VCaP (cell line): ENCODE data around the gene ZNF518B.
A peak's percentile ranks its signal among the peaks of the same experiment; 100 is the strongest.

Experiments
- H3K27ac ChIP-seq: fragments of 450-650 bp; 2 replicates; pipeline ENCODE4 v1.5.1; 2017
- TF ChIP-seq, protein P1 (sequence below): fragments of 450-650 bp; conservative IDR thresholded peaks from 2 replicates; pipeline ENCODE4 v1.5.1; 2017; ENCODE audit warnings: mild to moderate bottlenecking, moderate library complexity

The ZNF518B gene

GRCh38 chr4:10462876-10463275 lies 5.7 kb upstream of the ZNF518B start:
- TF ChIP-seq, protein P1, sequence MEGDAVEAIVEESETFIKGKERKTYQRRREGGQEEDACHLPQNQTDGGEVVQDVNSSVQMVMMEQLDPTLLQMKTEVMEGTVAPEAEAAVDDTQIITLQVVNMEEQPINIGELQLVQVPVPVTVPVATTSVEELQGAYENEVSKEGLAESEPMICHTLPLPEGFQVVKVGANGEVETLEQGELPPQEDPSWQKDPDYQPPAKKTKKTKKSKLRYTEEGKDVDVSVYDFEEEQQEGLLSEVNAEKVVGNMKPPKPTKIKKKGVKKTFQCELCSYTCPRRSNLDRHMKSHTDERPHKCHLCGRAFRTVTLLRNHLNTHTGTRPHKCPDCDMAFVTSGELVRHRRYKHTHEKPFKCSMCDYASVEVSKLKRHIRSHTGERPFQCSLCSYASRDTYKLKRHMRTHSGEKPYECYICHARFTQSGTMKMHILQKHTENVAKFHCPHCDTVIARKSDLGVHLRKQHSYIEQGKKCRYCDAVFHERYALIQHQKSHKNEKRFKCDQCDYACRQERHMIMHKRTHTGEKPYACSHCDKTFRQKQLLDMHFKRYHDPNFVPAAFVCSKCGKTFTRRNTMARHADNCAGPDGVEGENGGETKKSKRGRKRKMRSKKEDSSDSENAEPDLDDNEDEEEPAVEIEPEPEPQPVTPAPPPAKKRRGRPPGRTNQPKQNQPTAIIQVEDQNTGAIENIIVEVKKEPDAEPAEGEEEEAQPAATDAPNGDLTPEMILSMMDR, result no peak
- H3K27ac ChIP-seq, result no peak overlapping the region

DNA sequence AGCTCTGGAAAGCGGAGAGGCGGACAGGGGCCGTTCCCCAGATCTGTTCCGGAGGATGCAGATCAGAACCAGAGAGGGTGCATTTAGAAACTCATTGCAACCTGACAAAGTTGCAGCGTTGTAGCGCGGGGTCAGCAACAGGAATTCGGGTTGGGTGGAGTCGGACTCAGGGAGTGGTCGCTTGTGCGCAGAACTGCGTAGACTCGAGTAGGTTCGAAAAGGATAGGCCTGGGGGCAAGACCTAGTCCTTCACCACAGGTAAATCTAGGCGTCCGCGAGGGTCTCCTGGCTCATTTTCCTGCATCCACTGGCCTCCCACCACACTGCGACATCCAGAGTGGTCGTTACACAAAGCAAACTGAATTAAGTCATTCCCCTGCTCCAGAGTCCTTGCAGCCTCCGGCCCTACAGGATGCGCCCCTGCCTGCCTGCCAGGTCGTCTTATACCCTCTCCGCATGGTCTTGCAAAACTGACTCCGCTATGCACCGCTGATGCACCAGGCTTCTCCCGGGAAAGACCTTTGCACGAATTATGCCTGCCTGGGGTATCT lies 4.7 kb upstream of the ZNF518B start:
- H3K27ac ChIP-seq, result peak overlapping the region; percentile 21; the same call in 1 of the 2 replicates
- TF ChIP-seq, protein P1, result no peak

DNA sequence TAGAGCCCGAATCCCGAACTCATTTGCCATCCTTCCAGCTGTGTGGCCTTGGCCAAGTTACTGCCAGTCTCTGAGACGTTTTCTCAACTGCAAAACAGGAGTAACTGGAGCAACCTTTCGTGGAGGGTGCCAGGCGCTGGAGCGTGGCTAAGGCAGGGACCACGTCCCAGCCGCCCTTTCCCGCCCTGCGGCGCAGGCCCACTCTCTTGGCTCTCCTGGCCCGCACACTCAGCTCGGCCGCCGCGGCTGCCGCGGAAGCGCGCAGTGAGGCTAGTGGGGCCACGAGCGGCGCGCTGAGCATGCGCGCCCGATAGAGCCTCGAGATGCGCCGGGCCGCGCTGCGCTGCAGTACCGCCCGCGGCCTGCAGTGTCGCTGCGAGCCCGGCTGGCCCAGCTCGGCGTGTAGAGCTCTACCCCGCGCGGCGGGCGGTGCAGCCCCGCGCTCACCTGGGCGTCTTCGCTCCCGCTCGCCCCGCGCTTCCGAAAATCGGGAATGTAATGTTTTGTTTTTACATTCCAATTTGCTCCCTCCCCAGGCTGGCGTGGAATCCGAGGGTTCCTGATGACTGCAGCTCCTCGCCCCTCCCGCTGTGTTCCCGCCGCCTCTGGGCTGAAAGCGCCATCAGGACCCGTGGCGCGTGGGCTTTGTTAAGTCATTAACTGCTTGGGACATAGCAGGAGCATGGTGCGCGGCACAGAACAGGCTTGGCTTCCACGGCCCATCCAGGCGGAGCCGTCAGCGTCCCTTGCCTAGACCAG lies 4.0 kb upstream of the ZNF518B start:
- peak overlapping the region; percentile 21; the same call in 1 of the 2 replicates for H3K27ac ChIP-seq
- TF ChIP-seq, protein P1, result peak; percentile 97

DNA sequence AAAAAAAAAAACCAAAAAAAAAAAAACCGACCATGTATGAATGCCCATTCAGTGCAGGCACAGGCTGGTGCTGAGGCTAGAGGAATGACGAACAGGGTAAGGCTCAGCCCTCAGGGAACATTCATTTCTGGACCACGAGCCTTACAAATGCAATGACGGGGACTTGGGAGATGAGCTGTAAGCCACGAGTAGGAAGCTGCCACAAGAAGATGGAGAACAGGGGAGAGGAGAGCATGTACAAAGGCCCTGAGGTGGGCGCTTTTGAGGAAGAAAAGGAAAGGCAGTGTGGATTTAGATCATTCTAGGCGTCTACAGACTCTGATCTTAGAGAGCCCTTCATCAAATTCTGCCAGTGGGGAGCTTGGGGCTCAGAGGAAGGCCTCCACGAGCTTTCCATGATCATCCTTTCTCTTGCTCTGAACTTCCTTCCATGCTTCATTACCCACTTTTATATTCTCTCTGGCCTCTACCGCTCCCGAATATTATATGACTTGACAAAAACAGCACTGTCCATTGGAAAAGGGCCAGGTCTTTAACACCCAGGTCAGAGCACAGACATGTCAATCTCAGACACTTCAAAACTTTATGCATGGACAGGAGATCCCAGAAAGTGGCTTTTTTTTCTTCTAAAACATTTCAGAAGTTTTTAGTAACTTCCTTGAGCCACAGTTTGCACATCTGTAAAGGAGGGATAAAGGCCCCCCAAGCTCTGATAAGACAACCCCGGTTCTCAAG lies 3.3 kb upstream of the ZNF518B start:
- H3K27ac ChIP-seq, result no peak overlapping the region; the same call in 1 of the 2 replicates
- TF ChIP-seq, protein P1, result no peak

- TF ChIP-seq, protein P1, result no peak
- H3K27ac ChIP-seq, result no peak overlapping the region
These were observed 2.1 kb upstream of the ZNF518B start for GRCh38 chr4:10459305-10459704.

DNA sequence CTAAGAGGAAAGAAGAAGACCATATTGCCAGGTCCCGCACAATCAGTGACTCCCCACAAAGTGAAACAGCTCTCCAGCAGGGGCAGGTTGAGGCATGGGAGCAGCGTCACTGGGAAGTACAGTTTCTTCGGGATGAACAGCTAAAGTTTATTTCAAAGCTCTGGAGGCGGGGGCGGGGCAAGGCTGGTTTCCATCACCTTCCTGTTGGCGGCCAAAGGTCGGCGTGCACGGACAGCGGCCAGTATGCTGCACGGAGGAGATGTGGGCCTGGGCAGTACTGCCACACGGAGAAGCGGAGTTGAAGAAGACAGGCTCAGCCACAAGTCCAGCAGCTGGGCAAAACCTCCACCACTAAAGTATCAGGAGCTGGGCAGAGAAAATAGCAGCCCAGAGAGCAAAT lies 951 bp upstream of the ZNF518B start:
- H3K27ac ChIP-seq, result no peak overlapping the region
- TF ChIP-seq, protein P1, result no peak

DNA sequence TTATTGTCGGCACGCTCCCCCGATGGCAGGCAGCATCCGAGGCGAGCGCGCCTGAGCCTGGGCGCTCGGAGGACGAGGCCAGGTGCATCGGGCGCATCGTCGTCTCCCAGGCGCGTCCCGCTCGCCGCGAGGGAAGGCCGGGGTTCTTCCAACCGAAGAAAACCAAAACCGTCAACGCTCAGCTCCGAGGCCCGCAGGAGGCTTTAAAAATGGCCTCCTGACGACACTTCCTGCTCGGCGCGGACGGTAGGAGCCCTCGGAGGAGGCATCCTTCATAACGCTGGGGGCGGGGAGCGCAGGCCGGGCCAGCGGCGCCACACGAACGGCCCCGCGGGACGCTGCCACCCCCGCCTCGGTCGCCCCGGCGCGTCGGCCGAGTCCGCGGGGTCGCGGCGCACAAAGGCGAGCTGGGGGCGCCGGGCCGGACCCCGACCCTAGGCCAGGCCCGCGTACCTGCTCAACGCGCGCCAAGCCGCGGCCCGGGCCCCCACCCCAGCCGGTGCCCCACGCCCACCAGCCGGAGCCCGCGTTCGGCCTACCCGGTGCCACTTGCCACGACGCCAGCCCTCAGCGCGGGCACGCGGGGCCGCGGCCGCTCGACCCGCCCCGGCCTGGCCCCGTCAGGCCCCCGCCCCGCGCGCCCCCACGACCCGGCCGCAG lies 501 bp downstream of the ZNF518B start:
- peak overlapping the region; percentile 68; the same call in 1 of the 2 replicates for H3K27ac ChIP-seq
- TF ChIP-seq, protein P1, result no peak
